Stimulated activated CD8-positive, alpha-beta memory T cell treated with anti-CD3 and anti-CD28 coated beads, Interleukin-15, amount 100 ng/mL, for 48 hours (primary cell): ENCODE results near the gene NPTN.
"Not testable (repeated sequence)": the region's sequence is repeated elsewhere in the genome, so short reads cannot be mapped to it uniquely, and the experiment has no call there.

ENCODE experiments used
- DNase-seq, 2 donors: peaks; one replicate each; pipeline ENCODE4 v3.0.0-alpha.2; 2020; ENCODE audit warnings: low read depth in 2 of 2

NPTN gene

GRCh38 chr15:73633111-73633990 is at the start of gene NPTN:
Gene NPTN, minus strand, starts transcription at chr15:73633389. Its CDS starts 174 bp downstream, at chr15:73633215.
- DNase-seq: peak; percentile 98 to 99

GRCh38 chr15:73682600-73683090 is 49.5 kb upstream of the NPTN start:
- no peak for DNase-seq

- DNase-seq: no peak
These were observed 48.8 kb upstream of the NPTN start for GRCh38 chr15:73681856-73682599.

- no peak for DNase-seq
These were observed 47.9 kb upstream of the NPTN start for GRCh38 chr15:73681063-73681462.

- DNase-seq: no peak
These were observed 47.4 kb upstream of the NPTN start for GRCh38 chr15:73680549-73680948.

GRCh38 chr15:73679964-73680363 is 46.8 kb upstream of the NPTN start:
- DNase-seq: no peak

- no peak for DNase-seq
These were observed 46.0 kb upstream of the NPTN start for GRCh38 chr15:73679180-73679579.

- no peak for DNase-seq
These were observed 45.3 kb upstream of the NPTN start for GRCh38 chr15:73678498-73678897.

GRCh38 chr15:73677733-73678132 is 44.5 kb upstream of the NPTN start:
- DNase-seq: no peak

- no peak for DNase-seq
These were observed 44.0 kb upstream of the NPTN start for GRCh38 chr15:73677146-73677607.

- DNase-seq: no peak
These were observed 41.4 kb upstream of the NPTN start for GRCh38 chr15:73674587-73674986.

GRCh38 chr15:73660455-73660854 is 27.3 kb upstream of the NPTN start:
- DNase-seq: no peak

GRCh38 chr15:73658645-73659044 is 25.5 kb upstream of the NPTN start:
- no peak for DNase-seq

GRCh38 chr15:73655724-73656123 is 22.5 kb upstream of the NPTN start:
- DNase-seq: no peak

- DNase-seq: no peak
These were observed 21.5 kb upstream of the NPTN start for GRCh38 chr15:73654659-73655058.

GRCh38 chr15:73650416-73651126 is 17.4 kb upstream of the NPTN start:
- no peak for DNase-seq

GRCh38 chr15:73648014-73648295 is 14.8 kb upstream of the NPTN start:
- DNase-seq: no peak

GRCh38 chr15:73647259-73648013 is 14.2 kb upstream of the NPTN start:
- DNase-seq: no peak

GRCh38 chr15:73639464-73639863 is 6.3 kb upstream of the NPTN start:
- not testable (repeated sequence) for DNase-seq

GRCh38 chr15:73637527-73637926 is 4.3 kb upstream of the NPTN start:
- DNase-seq: no peak

- DNase-seq: no peak
These were observed 854 bp upstream of the NPTN start for GRCh38 chr15:73633991-73634495.
